Measurements from ENCODE around the gene TF.

TF gene

GRCh38 chr3:133753107-133753778 is 7.0 kb downstream of the TF start (continued):
- TF ChIP-seq REST (tag by site-specific recombination; IDR thresholded peaks at IDR 0.05) (no peak), ZNF426 (tag by site-specific recombination; IDR thresholded peaks at IDR 0.05) (no peak)

- Histone ChIP-seq H3K4me1 (ENCODE audit: control insufficient read depth, insufficient read depth, low read length) (no peaks in the 10 kb centered on the region), H3K9me3 (ENCODE audit: control insufficient read depth, insufficient read depth, low read depth, low read length) (no peaks in the 10 kb centered on the region), H3K36me3 (ENCODE audit: control insufficient read depth in 2 of 2, insufficient read depth in 1 of 2, low read length in 2 of 2) (no peaks in the 10 kb centered on the region), H3K4me3 (ENCODE audit: low read depth, low read length) (no peak overlapping the region), H3K27ac (ENCODE audit: extremely low read depth, low read depth, low read length) (no peak overlapping the region)
- TF ChIP-seq ZNF670 (tag by site-specific recombination; IDR thresholded peaks at IDR 0.05; ENCODE audit: low read depth) (no peak), ZNF2 (tag by site-specific recombination; IDR thresholded peaks at IDR 0.05) (no peak), ZNF366 (tag by site-specific recombination; conservative IDR thresholded peaks at IDR 0.05) (no peak), ZBTB8A (tag by site-specific recombination; IDR thresholded peaks at IDR 0.05) (no peak), ZNF146 (tag by site-specific recombination; IDR thresholded peaks at IDR 0.05) (no peak), YY2 (tag by site-specific recombination; IDR thresholded peaks at IDR 0.05) (no peak), GLIS2 (tag by site-specific recombination; IDR thresholded peaks at IDR 0.05) (no peak), BCL11A (tag by site-specific recombination; IDR thresholded peaks at IDR 0.05; ENCODE audit: low read depth) (no peak), ZBTB21 (tag by site-specific recombination; IDR thresholded peaks at IDR 0.05) (no peak), ZNF776 (tag by site-specific recombination; IDR thresholded peaks at IDR 0.05; ENCODE audit: borderline replicate concordance) (no peak), AEBP2 (tag by site-specific recombination; IDR thresholded peaks at IDR 0.05; ENCODE audit: borderline replicate concordance) (no peak), ZNF701 (tag by site-specific recombination; IDR thresholded peaks at IDR 0.05) (no peak), ZNF280D (tag by site-specific recombination; IDR thresholded peaks at IDR 0.05) (no peak), TCF7L2 (IDR thresholded peaks at IDR 0.05; ENCODE audit: borderline replicate concordance, low read depth, low read length) (no peak), ZNF324 (tag by site-specific recombination; IDR thresholded peaks at IDR 0.05) (no peak), REPIN1 (tag by site-specific recombination; IDR thresholded peaks at IDR 0.05; ENCODE audit: low read depth) (no peak)
- TF ChIP-seq, protein P1, sequence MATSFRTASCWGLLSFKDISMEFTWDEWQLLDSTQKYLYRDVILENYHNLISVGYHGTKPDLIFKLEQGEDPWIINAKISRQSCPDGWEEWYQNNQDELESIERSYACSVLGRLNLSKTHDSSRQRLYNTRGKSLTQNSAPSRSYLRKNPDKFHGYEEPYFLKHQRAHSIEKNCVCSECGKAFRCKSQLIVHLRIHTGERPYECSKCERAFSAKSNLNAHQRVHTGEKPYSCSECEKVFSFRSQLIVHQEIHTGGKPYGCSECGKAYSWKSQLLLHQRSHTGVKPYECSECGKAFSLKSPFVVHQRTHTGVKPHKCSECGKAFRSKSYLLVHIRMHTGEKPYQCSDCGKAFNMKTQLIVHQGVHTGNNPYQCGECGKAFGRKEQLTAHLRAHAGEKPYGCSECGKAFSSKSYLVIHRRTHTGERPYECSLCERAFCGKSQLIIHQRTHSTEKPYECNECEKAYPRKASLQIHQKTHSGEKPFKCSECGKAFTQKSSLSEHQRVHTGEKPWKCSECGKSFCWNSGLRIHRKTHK (tag by site-specific recombination; IDR thresholded peaks at IDR 0.05), result no peak
- ChIA-PET CTCF (no interaction called here), POLR2A (no interaction called here)
Measured at GRCh38 chr3:133753779-133754164, 7.6 kb downstream of the TF start.

Data from HEK293 (cell line).